H1 (cell line): Measurements from ENCODE around the gene FRY. TPM values are rescaled to one million over a fixed set of nuclear protein-coding genes. Genes with fewer than 3 reads are reported as not detected.
A peak's percentile ranks its signal among the peaks of the same experiment; 100 is the strongest.

Experiments used
- CTCF ChIA-PET: fragments of 300-600 bp; sonication (Branson Sonifier 250); formaldehyde crosslinking; loops from one replicate; lab custom pipeline; 2021; ENCODE audit not compliant: partially characterized antibody; lab: Charles Lee
- POLR2A ChIA-PET: fragments of 300-600 bp; sonication (Branson Sonifier 250); formaldehyde crosslinking; loops from one replicate; lab custom pipeline; 2021; ENCODE audit warnings: inconsistent platforms; ENCODE audit not compliant: partially characterized antibody; lab: Charles Lee
- DNase-seq, 2 experiments: peaks; one replicate each; pipeline versions ENCODE4 v3.0.0 to v3.0.0-alpha.2; 2010 to 2022; ENCODE audit warnings: low spot score in 2 of 2, low read depth in 1 of 2, mixed read lengths in 1 of 2
- FAIRE-seq: peaks from 2 replicates; lab custom pipeline; 2011; peaks lifted over from hg19 to GRCh38; lab: Jason Lieb, UNC
- H2AFZ ChIP-seq: 2 replicates; pipeline ENCODE4 v1.8.1; 2012; ENCODE audit warnings: low read length, inconsistent platforms
- H2AK5ac ChIP-seq: 2 replicates; pipeline ENCODE4 v1.6.1; 2013; ENCODE audit warnings: low read depth, low read length
- H2BK120ac ChIP-seq: replicated peaks from 2 replicates; pipeline ENCODE3; 2013; ENCODE audit warnings: low read depth, low read length, inconsistent platforms
- H2BK12ac ChIP-seq: 2 replicates; pipeline ENCODE4 v1.6.1; 2013; ENCODE audit warnings: low read depth, low read length
- H2BK15ac ChIP-seq: 2 replicates; pipeline ENCODE4 v1.6.1; 2013; ENCODE audit warnings: low read length
- H2BK20ac ChIP-seq: 2 replicates; pipeline ENCODE4 v1.6.1; 2013; ENCODE audit warnings: low read length
- H2BK5ac ChIP-seq: 2 replicates; pipeline ENCODE4 v1.6.1; 2013; ENCODE audit warnings: low read depth, low read length
- H3K14ac ChIP-seq: 2 replicates; pipeline ENCODE4 v1.6.1; 2013; ENCODE audit warnings: inconsistent platforms; ENCODE audit not compliant: insufficient read length
- H3K18ac ChIP-seq: 2 replicates; pipeline ENCODE4 v1.6.1; 2013; ENCODE audit warnings: low read length; ENCODE audit errors: extremely low read depth
- H3K23ac ChIP-seq: 2 replicates; pipeline ENCODE4 v1.6.1; 2013; ENCODE audit warnings: inconsistent platforms; ENCODE audit not compliant: insufficient read length
- H3K23me2 ChIP-seq: 2 replicates; pipeline ENCODE4 v1.6.1; 2013; ENCODE audit warnings: low read depth, low read length
- H3K27ac ChIP-seq: 2 replicates; pipeline ENCODE4 v1.6.1; 2011; ENCODE audit warnings: low read depth, low read length, inconsistent platforms
- H3K27me3 ChIP-seq, 4 experiments: replicated peaks in 1 of 4; 1 replicate in 1 of 4; 2 replicates in 3 of 4; pipeline versions ENCODE4 v1.6.1 to v1.8.1; 2011 to 2013; ENCODE audit warnings: low read length in 3 of 4, mild to moderate bottlenecking in 3 of 4, inconsistent platforms in 2 of 4, mixed read lengths in 2 of 4, moderate library complexity in 1 of 4; ENCODE audit not compliant: control insufficient read depth in 3 of 4, insufficient read depth in 3 of 4; ENCODE audit errors: extremely low read depth in 1 of 4
- H3K36me3 ChIP-seq, 4 experiments: 2 replicates each; pipeline versions ENCODE4 v1.6.1 to v1.8.1; 2011 to 2013; ENCODE audit warnings: mild to moderate bottlenecking in 4 of 4, low read length in 3 of 4, moderate library complexity in 2 of 4, control low read depth in 1 of 4, inconsistent platforms in 1 of 4; ENCODE audit not compliant: insufficient read depth in 4 of 4, control insufficient read depth in 2 of 4
- H3K4ac ChIP-seq: replicated peaks from 2 replicates; pipeline ENCODE3; 2013; ENCODE audit warnings: low read length, low read depth, mixed read lengths, inconsistent platforms; ENCODE audit not compliant: insufficient read length
- H3K4me1 ChIP-seq, 4 experiments: replicated peaks in 1 of 4; 1 replicate in 1 of 4; 2 replicates in 3 of 4; pipeline versions ENCODE4 v1.6.1 to v1.8.1; 2011 to 2013; ENCODE audit warnings: low read length in 3 of 4, inconsistent platforms in 2 of 4, mixed read lengths in 1 of 4; ENCODE audit not compliant: insufficient read depth in 4 of 4, control insufficient read depth in 3 of 4
- H3K4me2 ChIP-seq, 2 experiments: 2 replicates each; pipeline versions ENCODE4 v1.6.1 to v1.8.1; 2011 to 2013; ENCODE audit warnings: low read depth in 2 of 2, low read length in 2 of 2, control low read depth in 1 of 2, inconsistent platforms in 1 of 2, mild to moderate bottlenecking in 1 of 2; ENCODE audit not compliant: insufficient read depth in 1 of 2
- H3K4me3 ChIP-seq, 4 experiments: fragments of 200-600, 300-600 bp in 1 of 4; sonication (generic), shearing (Covaris generic), sonication (Bioruptor Twin) in 1 of 4; 2 replicates each; pipeline versions ENCODE4 v1.5.1 to v1.8.1; 2011 to 2016; ENCODE audit warnings: low read length in 4 of 4, low read depth in 3 of 4, control low read depth in 2 of 4, inconsistent platforms in 2 of 4, mild to moderate bottlenecking in 2 of 4, mixed read lengths in 1 of 4, moderate library complexity in 1 of 4; ENCODE audit not compliant: insufficient read depth in 2 of 4; ENCODE audit errors: extremely low read depth in 1 of 4
- H3K56ac ChIP-seq: replicated peaks from 2 replicates; pipeline ENCODE3; 2013; ENCODE audit warnings: low read depth, mild to moderate bottlenecking, mixed read lengths, low read length, inconsistent platforms; ENCODE audit not compliant: insufficient read length
- H3K79me1 ChIP-seq: 2 replicates; pipeline ENCODE4 v1.6.1; 2013; ENCODE audit warnings: low read depth, low read length, control low read depth
- H3K79me2 ChIP-seq, 2 experiments: 2 replicates each; pipeline versions ENCODE4 v1.6.1 to v1.8.1; 2012 to 2013; ENCODE audit warnings: low read length in 2 of 2, mild to moderate bottlenecking in 2 of 2, inconsistent platforms in 1 of 2; ENCODE audit not compliant: insufficient read depth in 2 of 2, control insufficient read depth in 1 of 2
- H3K9ac ChIP-seq, 4 experiments: replicated peaks in 1 of 4; 1 replicate in 1 of 4; 2 replicates in 3 of 4; pipeline versions ENCODE4 v1.6.1 to v1.8.1; 2011 to 2013; ENCODE audit warnings: low read depth in 3 of 4, low read length in 3 of 4, control low read depth in 2 of 4, mild to moderate bottlenecking in 2 of 4, moderate library complexity in 2 of 4, inconsistent platforms in 1 of 4; ENCODE audit errors: extremely low read depth in 1 of 4
- H3K9me3 ChIP-seq, 2 experiments: 2 replicates each; pipeline versions ENCODE4 v1.6.1 to v1.8.1; 2012 to 2013; ENCODE audit warnings: mild to moderate bottlenecking in 2 of 2, moderate library complexity in 2 of 2, control low read depth in 1 of 2, inconsistent platforms in 1 of 2, low read depth in 1 of 2, low read length in 1 of 2, mixed read lengths in 1 of 2; ENCODE audit not compliant: insufficient read depth in 2 of 2
- H4K20me1 ChIP-seq, 2 experiments: replicated peaks in 1 of 2; 2 replicates each; pipeline versions ENCODE3 to v1.8.1; 2011 to 2013; ENCODE audit warnings: inconsistent platforms in 2 of 2, low read length in 2 of 2, mild to moderate bottlenecking in 1 of 2; ENCODE audit not compliant: insufficient read depth in 2 of 2, control insufficient read depth in 1 of 2
- H4K5ac ChIP-seq: 2 replicates; pipeline ENCODE4 v1.6.1; 2013; ENCODE audit warnings: low read length, low read depth, mixed read lengths, inconsistent platforms; ENCODE audit not compliant: insufficient read length
- H4K8ac ChIP-seq: 2 replicates; pipeline ENCODE4 v1.8.0; 2013; ENCODE audit warnings: mild to moderate bottlenecking, moderate library complexity, low read length, inconsistent platforms; ENCODE audit not compliant: insufficient read depth; ENCODE audit errors: extremely low read depth
- H4K91ac ChIP-seq: replicated peaks from 2 replicates; pipeline ENCODE3; 2013; ENCODE audit warnings: low read length, mixed read lengths, inconsistent platforms; ENCODE audit not compliant: insufficient read length
- CBX8 ChIP-seq: fragments of 300-800, 300-1000 bp; sonication (generic); IDR thresholded peaks from 2 replicates; pipeline ENCODE4 v1.7.1; 2016; ENCODE audit warnings: low read depth, low read length, borderline replicate concordance
- CEBPB ChIP-seq: IDR thresholded peaks from 2 replicates; pipeline ENCODE4 v1.6.1; 2012; ENCODE audit warnings: low read depth, low read length
- CHD2 ChIP-seq: IDR thresholded peaks from 2 replicates; pipeline ENCODE4 v1.6.1; 2012; ENCODE audit warnings: low read length, improper control_type of control experiment
- EGR1 ChIP-seq: IDR thresholded peaks from 2 replicates; pipeline ENCODE4 v1.6.1; 2011; ENCODE audit warnings: low read depth, low read length, borderline replicate concordance
- EZH2 ChIP-seq: fragments of 200-600 bp; sonication (generic); IDR thresholded peaks from 2 replicates; pipeline ENCODE4 v1.7.1; 2012; ENCODE audit warnings: low read depth, mild to moderate bottlenecking, moderate library complexity, low read length, inconsistent platforms; ENCODE audit not compliant: severe bottlenecking
- GABPA ChIP-seq: IDR thresholded peaks from 2 replicates; pipeline ENCODE4 v1.6.1; 2011; ENCODE audit warnings: mild to moderate bottlenecking, low read length, moderate library complexity, borderline replicate concordance; ENCODE audit not compliant: insufficient read depth
- KDM5A ChIP-seq: fragments of 200-600 bp; IDR thresholded peaks from 2 replicates; pipeline ENCODE4 v1.7.1; 2012; ENCODE audit warnings: mild to moderate bottlenecking, low read length, inconsistent platforms, mixed read lengths
- MAFK ChIP-seq: IDR thresholded peaks from 2 replicates; pipeline ENCODE4 v1.6.1; 2012; ENCODE audit warnings: low read depth, mild to moderate bottlenecking, improper control_type of control experiment, low read length
- PHF8 ChIP-seq: fragments of 200-600 bp; sonication (generic); conservative IDR thresholded peaks from 2 replicates; pipeline ENCODE4 v1.7.1; 2012; ENCODE audit warnings: low read depth, mild to moderate bottlenecking, inconsistent platforms, low read length, moderate library complexity
- RFX5 ChIP-seq: IDR thresholded peaks from 2 replicates; pipeline ENCODE4 v1.6.1; 2011; ENCODE audit warnings: low read depth, low read length, improper control_type of control experiment, borderline replicate concordance
- SIX5 ChIP-seq: IDR thresholded peaks from 2 replicates; pipeline ENCODE4 v1.6.1; 2011; ENCODE audit warnings: mild to moderate bottlenecking, low read depth, low read length
- TAF7 ChIP-seq: optimal IDR thresholded peaks from 2 replicates; pipeline ENCODE3; 2011; ENCODE audit warnings: low read depth, mild to moderate bottlenecking, inconsistent platforms, low read length, moderate library complexity, borderline replicate concordance
- TBP ChIP-seq: IDR thresholded peaks from 2 replicates; pipeline ENCODE4 v1.6.1; 2011; ENCODE audit warnings: low read depth, low read length, improper control_type of control experiment
- WGBS, 2 experiments: shearing (Covaris generic) in 1 of 2; methylation state at CpG; one replicate each; pipeline versions ENCODE4 v1.1.6 to v1.1.7; 2013 to 2015; ENCODE audit warnings: low lambda C conversion rate in 2 of 2, mixed read lengths in 2 of 2, inconsistent platforms in 1 of 2, low coverage in 1 of 2, missing lambda C conversion rate in 1 of 2; ENCODE audit not compliant: insufficient replicate concordance in 2 of 2, insufficient coverage in 1 of 2, insufficient read length in 1 of 2; ENCODE audit errors: extremely low coverage in 1 of 2, missing lambda C conversion rate in 1 of 2; 5-methylcytosine and 5-hydroxymethylcytosine counted together
- polyA plus RNA-seq, 7 experiments: library from polyadenylated mRNA; depleted of rRNA in 3 of 7; stranded (reverse) in 5 of 7; unstranded in 2 of 7; fragments of >200 nt in 5 of 7; fragments of 200-250 nt in 2 of 7; gene quantifications; 1 replicate in 5 of 7; 2 replicates in 1 of 7; 4 replicates in 1 of 7; pipeline versions ENCODE4 v1.2.1 to v1.2.3, GENCODE V29; 2011 to 2013; ENCODE audit warnings: missing spikeins in 2 of 7, mixed read lengths in 2 of 7
- total RNA-seq: library from RNA; stranded (reverse); fragmentation: NEBNext Ultra II Directional; extraction: Animal tissue kit (Norgen Biotek cat#: 25700); gene quantifications from 2 replicates; pipeline ENCODE4 v1.2.1, GENCODE V29; 2021

FRY gene
- total and polyA plus RNA-seq, 2 of the 8 experiments (the other 6 are each of a cell fraction or from before 2014, with no cell fraction given), result 4.3 to 9.2 TPM

DNA sequence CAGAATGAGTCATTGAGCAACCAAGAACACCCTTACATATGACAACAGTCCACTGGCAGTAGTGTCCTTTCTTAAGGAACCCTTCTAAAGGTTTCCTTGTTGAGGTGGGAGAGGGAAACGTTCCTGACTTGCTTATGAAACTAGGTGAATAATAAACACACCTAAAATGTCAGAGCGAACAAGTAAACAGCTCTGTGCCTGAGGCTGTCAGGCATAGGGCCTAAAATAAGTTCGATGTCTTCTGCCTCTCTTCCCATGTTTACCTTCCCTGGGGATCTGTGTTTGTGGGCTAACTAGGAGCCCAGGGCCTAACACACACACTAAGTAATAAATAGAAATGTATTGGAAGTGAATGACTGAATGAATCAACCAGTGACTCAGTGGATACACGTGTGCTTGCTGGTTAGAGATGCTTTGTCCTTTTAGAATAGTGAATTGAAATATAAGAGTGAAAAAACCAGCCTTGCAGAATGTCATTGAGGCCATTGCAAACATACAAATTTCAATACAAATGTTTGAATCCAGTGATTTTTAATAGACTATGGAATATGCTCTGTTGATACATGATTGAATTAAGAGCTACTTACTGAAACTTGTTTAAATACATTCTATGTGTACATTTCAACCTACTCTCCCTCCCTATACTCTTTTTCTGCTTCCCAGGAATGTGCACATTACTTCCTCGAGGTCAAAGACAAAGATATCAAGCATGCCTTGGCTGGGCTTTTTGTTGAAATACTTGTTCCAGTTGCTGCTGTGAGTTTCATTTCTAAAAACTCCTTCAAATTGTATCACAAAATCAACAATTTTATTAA, 102.9 kb downstream of the FRY start:
- DNase-seq (no peak), FAIRE-seq (no peak)
- Histone ChIP-seq H4K91ac (no peak overlapping the region), H3K79me2 (no peaks in the 10 kb centered on the region), H4K5ac (no peak overlapping the region), H3K56ac (no peak overlapping the region), H3K79me1 (no peaks in the 10 kb centered on the region), H3K9ac (no peak overlapping the region), H2AFZ (no peak overlapping the region), H3K9me3 (no peaks in the 10 kb centered on the region), H3K23ac (no peak overlapping the region), H2BK15ac (peak overlapping the region; percentile 76; the same call in 1 of the 2 replicates), H4K20me1 (no peaks in the 10 kb centered on the region), H3K23me2 (no peaks in the 10 kb centered on the region), H3K4ac (no peak overlapping the region), H3K36me3 (0 out of 8 replicates have a peak, but pooled peaks cover 0 to 3% (median 0%) of the 10 kb centered on the region in 4 experiments), H3K4me1 (no peaks in the 10 kb centered on the region), H4K8ac (no peak overlapping the region), H3K27ac (no peak overlapping the region), H3K4me2 (no peak overlapping the region), H2BK12ac (no peak overlapping the region), H3K14ac (no peak overlapping the region), H2BK5ac (no peak overlapping the region), H2AK5ac (no peak overlapping the region), H3K18ac (no peak overlapping the region), H3K27me3 (no peaks in the 10 kb centered on the region), H3K4me3 (no peak overlapping the region), H2BK20ac (no peak overlapping the region), H2BK120ac (no peak overlapping the region)
- ChIA-PET POLR2A (no interaction called here), CTCF (no interaction called here)
- WGBS, 2 experiments, result 85% methylated on average over 5 of the region's 5 CpGs; no CpG with 5 or more reads in 1 of the 2 experiments
- TF ChIP-seq MAFK, result no peak
- no peak for TF ChIP-seq KDM5A
- TF ChIP-seq PHF8, result no peak
- no peak for TF ChIP-seq TBP
- TF ChIP-seq TAF7, result no peak
- no peak for TF ChIP-seq EGR1
- TF ChIP-seq CBX8, result no peak
- TF ChIP-seq GABPA, result no peak
- TF ChIP-seq CHD2, result no peak
- TF ChIP-seq RFX5, result no peak
- no peak for TF ChIP-seq EZH2
- TF ChIP-seq CEBPB, result no peak
- no peak for TF ChIP-seq SIX5
